D721Med (cell line): Measurements from ENCODE around the gene DNAJC15.

Source experiments
- DNase-seq: peaks from one replicate; pipeline ENCODE4 v3.0.0; 2011; ENCODE audit warnings: low spot score; ENCODE audit not compliant: insufficient read length
- FAIRE-seq: peaks from 2 replicates; lab custom pipeline; 2011; peaks lifted over from hg19 to GRCh38; lab: Jason Lieb, UNC
- TF ChIP-seq, protein P1 (sequence below): IDR thresholded peaks from 2 replicates; pipeline ENCODE4 v1.5.1; 2012; ENCODE audit warnings: mild to moderate bottlenecking, control low read depth; ENCODE audit not compliant: insufficient read depth; ENCODE audit errors: missing control alignments

The DNAJC15 gene

DNA sequence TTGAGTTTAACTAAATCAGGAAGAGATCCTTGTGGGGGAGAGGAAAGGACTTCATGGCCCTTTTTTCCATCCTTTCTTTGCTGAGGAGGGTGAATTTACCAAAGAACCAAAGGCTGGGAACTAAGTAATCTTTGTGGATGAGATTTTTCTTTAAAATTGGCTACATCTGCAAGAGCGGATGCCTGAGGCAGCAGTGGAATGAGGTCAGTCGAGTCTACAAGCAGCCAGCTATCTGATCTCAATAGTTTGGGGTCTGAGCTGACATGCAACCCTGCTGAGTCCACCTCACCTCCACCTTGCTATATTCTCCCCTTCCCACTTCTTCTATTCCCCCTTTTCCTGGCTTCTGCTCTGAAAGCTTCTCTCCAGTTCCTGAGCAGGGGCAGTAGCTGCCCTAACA, 3.6 kb upstream of the DNAJC15 start:
- TF ChIP-seq, protein P1, sequence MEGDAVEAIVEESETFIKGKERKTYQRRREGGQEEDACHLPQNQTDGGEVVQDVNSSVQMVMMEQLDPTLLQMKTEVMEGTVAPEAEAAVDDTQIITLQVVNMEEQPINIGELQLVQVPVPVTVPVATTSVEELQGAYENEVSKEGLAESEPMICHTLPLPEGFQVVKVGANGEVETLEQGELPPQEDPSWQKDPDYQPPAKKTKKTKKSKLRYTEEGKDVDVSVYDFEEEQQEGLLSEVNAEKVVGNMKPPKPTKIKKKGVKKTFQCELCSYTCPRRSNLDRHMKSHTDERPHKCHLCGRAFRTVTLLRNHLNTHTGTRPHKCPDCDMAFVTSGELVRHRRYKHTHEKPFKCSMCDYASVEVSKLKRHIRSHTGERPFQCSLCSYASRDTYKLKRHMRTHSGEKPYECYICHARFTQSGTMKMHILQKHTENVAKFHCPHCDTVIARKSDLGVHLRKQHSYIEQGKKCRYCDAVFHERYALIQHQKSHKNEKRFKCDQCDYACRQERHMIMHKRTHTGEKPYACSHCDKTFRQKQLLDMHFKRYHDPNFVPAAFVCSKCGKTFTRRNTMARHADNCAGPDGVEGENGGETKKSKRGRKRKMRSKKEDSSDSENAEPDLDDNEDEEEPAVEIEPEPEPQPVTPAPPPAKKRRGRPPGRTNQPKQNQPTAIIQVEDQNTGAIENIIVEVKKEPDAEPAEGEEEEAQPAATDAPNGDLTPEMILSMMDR, result no peak
- FAIRE-seq (no peak), DNase-seq (no peak)

DNA sequence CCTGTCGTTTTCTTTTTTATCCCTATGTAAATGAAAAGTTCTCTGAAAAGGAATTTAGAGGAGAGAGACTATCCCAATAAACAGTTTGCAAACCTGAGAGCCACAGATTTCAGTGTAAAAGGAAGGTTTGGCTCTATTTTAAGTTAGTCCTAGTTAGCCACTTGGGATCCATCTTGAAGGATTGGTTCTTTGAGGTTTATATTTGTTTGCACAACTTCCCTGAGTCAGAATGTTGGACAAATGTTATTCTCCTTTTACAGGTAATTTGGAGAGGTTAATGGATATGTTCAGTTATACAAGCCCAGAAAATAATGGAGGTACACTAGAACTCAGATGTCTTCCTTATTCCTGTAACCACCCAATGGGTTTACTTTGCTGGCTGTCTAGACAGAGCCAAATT, 2.6 kb upstream of the DNAJC15 start:
- FAIRE-seq, result no peak
- DNase-seq, result no peak

DNA sequence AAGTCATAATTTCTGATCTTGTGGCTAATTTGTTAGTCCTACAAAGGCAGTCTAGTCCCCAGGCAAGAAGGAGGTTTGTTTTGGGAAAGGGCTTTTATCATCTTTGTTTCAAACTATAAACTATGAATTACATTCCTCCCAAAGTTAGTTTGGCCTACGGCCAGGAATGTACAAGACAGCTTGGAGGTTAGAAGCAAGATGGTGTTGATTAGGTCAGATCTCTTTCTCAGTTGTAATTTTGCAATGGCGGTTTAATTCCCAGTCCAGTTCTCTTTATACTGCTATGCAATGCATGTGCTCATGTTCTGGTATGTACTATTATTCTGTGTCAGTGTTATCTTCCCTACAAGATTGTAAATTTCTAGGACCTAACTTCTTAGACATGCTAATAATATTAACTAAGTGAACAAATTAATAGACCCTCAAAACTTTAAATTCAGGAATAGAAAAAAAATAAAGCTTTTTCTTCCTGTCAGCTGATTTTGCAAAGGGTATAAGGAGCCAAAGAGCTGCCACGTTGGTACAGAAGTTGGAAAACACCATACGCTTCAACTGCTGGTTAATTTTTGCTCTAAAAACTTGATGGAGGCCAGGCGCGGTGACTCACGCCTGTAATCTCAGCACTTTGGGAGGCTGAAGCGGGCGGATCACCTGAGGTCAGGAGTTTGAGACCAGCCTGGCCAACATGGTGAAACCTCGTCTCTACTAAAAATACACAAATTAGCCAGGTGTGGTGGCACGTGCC, 1.3 kb upstream of the DNAJC15 start:
- DNase-seq, result no peak
- FAIRE-seq, result no peak
- TF ChIP-seq, protein P1, result no peak

More for the DNA sequence above, 2.6 kb upstream of the DNAJC15 start:
- TF ChIP-seq, protein P1, result no peak

DNA sequence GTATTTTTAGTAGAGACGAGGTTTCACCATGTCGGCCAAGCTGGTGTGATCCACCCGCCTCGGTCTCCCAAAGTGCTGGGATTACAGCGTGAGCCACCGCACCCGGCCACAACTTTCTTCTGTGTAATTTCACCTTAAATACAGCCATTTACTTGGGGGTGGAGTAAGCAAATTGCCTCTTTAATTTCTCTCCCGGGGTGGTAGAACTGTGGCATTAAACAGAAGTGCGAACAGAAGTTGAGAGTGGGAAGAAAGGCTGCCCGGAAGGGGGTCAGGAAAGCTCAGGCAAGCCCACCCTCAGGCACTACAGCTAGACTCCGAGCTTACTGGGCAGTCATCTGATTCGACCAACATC, 475 bp upstream of the DNAJC15 start:
- TF ChIP-seq, protein P1, result no peak
- DNase-seq (no peak), FAIRE-seq (no peak)

DNA sequence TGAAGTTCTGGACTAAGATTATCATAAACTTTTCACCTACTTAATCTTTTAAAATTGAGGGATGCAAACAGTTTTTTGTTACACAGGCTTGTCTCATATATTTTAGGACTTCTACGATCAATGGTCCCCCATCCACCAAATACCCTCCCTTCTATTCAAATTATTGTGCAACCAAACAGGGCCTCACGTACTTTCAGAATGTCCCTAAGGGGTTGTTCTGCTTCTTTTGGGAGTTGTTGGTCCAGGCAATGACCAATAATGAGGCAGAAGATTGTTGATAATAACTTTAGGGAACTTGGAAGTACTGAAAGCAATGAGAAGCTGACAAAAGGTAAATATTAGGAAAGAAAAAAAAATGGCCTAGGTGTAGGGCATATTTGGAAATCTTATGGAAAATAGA, 2.9 kb downstream of the DNAJC15 start:
- FAIRE-seq, result no peak
- no peak for DNase-seq
- TF ChIP-seq, protein P1, result no peak

DNA sequence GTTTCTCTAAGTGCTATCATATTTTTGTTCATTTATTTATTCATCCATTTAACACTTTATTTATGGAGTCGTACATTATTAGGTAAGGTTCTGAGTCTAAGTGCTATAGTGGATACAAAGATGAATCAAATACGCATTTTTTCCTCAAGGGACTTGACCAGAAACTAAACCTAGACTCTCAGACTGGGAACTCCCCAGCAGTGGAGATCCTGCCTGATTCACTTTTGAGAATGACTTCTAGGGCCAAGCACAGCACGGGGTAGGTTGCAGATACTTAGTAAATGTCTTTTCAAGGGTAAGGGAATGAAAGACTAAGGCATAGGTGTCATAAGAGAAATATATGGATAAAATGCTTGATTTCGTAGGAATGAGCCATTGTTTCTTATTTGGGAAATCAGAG, 7.2 kb downstream of the DNAJC15 start:
- TF ChIP-seq, protein P1, result no peak
- FAIRE-seq (no peak), DNase-seq (no peak)

DNA sequence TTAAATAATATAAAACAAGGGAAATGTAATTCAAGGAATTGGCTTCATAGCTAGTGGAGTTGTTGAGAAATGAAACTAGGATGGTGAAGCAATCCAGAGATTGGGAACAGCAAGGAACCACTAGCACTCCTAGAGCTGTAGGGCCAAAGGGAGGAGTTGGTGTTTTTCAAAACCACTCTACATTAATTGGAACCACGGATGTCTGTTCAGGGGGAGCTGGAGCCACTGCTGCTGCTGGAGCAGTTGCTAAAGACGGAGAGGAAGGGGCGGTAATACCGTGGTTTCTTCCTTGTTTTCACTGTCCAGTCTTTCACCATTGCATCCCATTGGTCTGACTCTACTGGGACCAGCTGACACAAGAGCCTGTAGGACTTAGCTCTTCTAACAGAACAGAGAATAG, 8.5 kb downstream of the DNAJC15 start:
- DNase-seq (no peak), FAIRE-seq (no peak)
- TF ChIP-seq, protein P1, result no peak
